SK-N-SH treated with all-trans-retinoic acid at 6 μM for 48 hours (cell line): ENCODE data around the gene CNTNAP2.

Experiments used
- ATAC-seq: fragments of 200-7000 bp; cut with Tn5 transposase; 3 replicates; pipeline ENCODE4 v1.9.1; 2020; ENCODE audit warnings: mild to moderate bottlenecking, moderate library complexity
- BACH2 ChIP-seq: fragments of 250-450 bp; sonication (Bioruptor Pico); IDR thresholded peaks from 2 replicates; pipeline ENCODE4 v1.9.0; 2021; ENCODE audit warnings: mild to moderate bottlenecking, borderline replicate concordance
- CSDC2 ChIP-seq: fragments of 250-450 bp; sonication (Bioruptor Pico); IDR thresholded peaks from 2 replicates; pipeline ENCODE4 v1.5.0; 2020; ENCODE audit warnings: mild to moderate bottlenecking, moderate library complexity
- GLIS3 ChIP-seq: fragments of 250-450 bp; sonication (Bioruptor Pico); IDR thresholded peaks from 2 replicates; pipeline ENCODE4 v1.5.0; 2020; ENCODE audit warnings: mild to moderate bottlenecking, moderate library complexity
- ISL1 ChIP-seq: fragments of 250-450 bp; sonication (Bioruptor Pico); IDR thresholded peaks from 2 replicates; pipeline ENCODE4 v2.1.2; 2022; ENCODE audit warnings: mild to moderate bottlenecking, moderate library complexity
- OSR1 ChIP-seq: fragments of 250-450 bp; sonication (Bioruptor Pico); IDR thresholded peaks from 2 replicates; pipeline ENCODE4 v1.8.0; 2022; ENCODE audit warnings: moderate library complexity, mild to moderate bottlenecking, inconsistent platforms
- PPARA ChIP-seq: fragments of 250-450 bp; sonication (Bioruptor Pico); IDR thresholded peaks from 2 replicates; pipeline ENCODE4 v1.5.0; 2020; ENCODE audit warnings: mild to moderate bottlenecking, borderline replicate concordance
- RARB ChIP-seq: fragments of 250-450 bp; sonication (Bioruptor Pico); IDR thresholded peaks from 2 replicates; pipeline ENCODE4 v1.8.0; 2021; ENCODE audit warnings: mild to moderate bottlenecking, moderate library complexity
- SNAI2 ChIP-seq: fragments of 250-450 bp; sonication (Bioruptor Pico); IDR thresholded peaks from 2 replicates; pipeline ENCODE4 v1.5.0; 2020; ENCODE audit warnings: mild to moderate bottlenecking, moderate library complexity
- TCF4 ChIP-seq: fragments of 250-450 bp; sonication (Bioruptor Pico); IDR thresholded peaks from 2 replicates; pipeline ENCODE4 v1.8.0; 2021; ENCODE audit warnings: mild to moderate bottlenecking, moderate library complexity, borderline replicate concordance
- TOX ChIP-seq: fragments of 250-450 bp; sonication (Bioruptor Pico); IDR thresholded peaks from 2 replicates; pipeline ENCODE4 v1.8.0; 2021; ENCODE audit warnings: mild to moderate bottlenecking, moderate library complexity, borderline replicate concordance
- ZC3H10 ChIP-seq: fragments of 250-450 bp; sonication (Bioruptor Pico); IDR thresholded peaks from 2 replicates; pipeline ENCODE4 v1.5.1; 2021; ENCODE audit warnings: mild to moderate bottlenecking, moderate library complexity
- ZFP3 ChIP-seq: fragments of 250-450 bp; sonication (Bioruptor Pico); IDR thresholded peaks from 2 replicates; pipeline ENCODE4 v1.5.0; 2020; ENCODE audit warnings: mild to moderate bottlenecking, moderate library complexity
- ZFP30 ChIP-seq: fragments of 450-650 bp; formaldehyde crosslinking; IDR thresholded peaks from 2 replicates; pipeline ENCODE4 v1.5.0; 2022; ENCODE audit warnings: mild to moderate bottlenecking, moderate library complexity
- ZNF565 ChIP-seq: fragments of 450-650 bp; formaldehyde crosslinking; conservative IDR thresholded peaks from 2 replicates; pipeline ENCODE4 v1.5.0; 2020; ENCODE audit warnings: low read depth, mild to moderate bottlenecking, moderate library complexity
- ZNF70 ChIP-seq: fragments of 450-650 bp; formaldehyde crosslinking; IDR thresholded peaks from 2 replicates; pipeline ENCODE4 v1.5.0; 2020; ENCODE audit warnings: mild to moderate bottlenecking, moderate library complexity
- TF ChIP-seq, protein P1 (sequence below): fragments of 250-450 bp; sonication (Bioruptor Pico); IDR thresholded peaks from 2 replicates; pipeline ENCODE4 v1.5.0; 2020; ENCODE audit warnings: mild to moderate bottlenecking, moderate library complexity
- TF ChIP-seq, protein P2 (sequence below): fragments of 250-450 bp; sonication (Bioruptor Pico); IDR thresholded peaks from 2 replicates; pipeline ENCODE4 v1.5.1; 2021; ENCODE audit warnings: mild to moderate bottlenecking, moderate library complexity
- TF ChIP-seq, protein P3 (sequence below): fragments of 250-450 bp; sonication (Bioruptor Pico); IDR thresholded peaks from 2 replicates; pipeline ENCODE4 v1.8.0; 2021; ENCODE audit warnings: low read depth, mild to moderate bottlenecking, moderate library complexity, borderline replicate concordance
- TF ChIP-seq, protein P4 (sequence below): fragments of 250-450 bp; sonication (Bioruptor Pico); IDR thresholded peaks from 2 replicates; pipeline ENCODE4 v1.5.1; 2020; ENCODE audit warnings: low read depth, mild to moderate bottlenecking, moderate library complexity
- TF ChIP-seq, protein P5 (sequence below): fragments of 250-450 bp; sonication (Bioruptor Pico); IDR thresholded peaks from 2 replicates; pipeline ENCODE4 v1.8.0; 2020; ENCODE audit warnings: mild to moderate bottlenecking, moderate library complexity, borderline replicate concordance

Gene CNTNAP2

DNA sequence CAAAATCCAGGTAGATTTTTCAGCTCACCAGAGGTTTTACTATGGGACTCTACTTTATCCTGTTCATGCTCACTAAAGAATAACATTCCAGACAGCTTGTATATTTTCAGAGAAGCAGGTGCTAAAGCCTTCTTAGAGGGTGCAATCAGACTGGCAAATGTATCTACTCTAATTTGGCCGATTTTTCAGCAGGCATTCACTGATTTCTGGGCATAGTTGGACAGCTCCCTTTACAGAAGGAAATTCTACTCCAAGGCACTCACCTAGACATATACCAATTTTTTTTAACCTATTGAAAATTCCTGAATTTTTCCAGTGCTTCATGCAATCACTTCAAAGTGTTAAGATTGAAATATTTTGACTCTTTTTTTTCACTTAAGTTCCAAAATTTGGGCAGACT, 3.8 kb upstream of the CNTNAP2 start (continued):
- TF ChIP-seq, protein P1, sequence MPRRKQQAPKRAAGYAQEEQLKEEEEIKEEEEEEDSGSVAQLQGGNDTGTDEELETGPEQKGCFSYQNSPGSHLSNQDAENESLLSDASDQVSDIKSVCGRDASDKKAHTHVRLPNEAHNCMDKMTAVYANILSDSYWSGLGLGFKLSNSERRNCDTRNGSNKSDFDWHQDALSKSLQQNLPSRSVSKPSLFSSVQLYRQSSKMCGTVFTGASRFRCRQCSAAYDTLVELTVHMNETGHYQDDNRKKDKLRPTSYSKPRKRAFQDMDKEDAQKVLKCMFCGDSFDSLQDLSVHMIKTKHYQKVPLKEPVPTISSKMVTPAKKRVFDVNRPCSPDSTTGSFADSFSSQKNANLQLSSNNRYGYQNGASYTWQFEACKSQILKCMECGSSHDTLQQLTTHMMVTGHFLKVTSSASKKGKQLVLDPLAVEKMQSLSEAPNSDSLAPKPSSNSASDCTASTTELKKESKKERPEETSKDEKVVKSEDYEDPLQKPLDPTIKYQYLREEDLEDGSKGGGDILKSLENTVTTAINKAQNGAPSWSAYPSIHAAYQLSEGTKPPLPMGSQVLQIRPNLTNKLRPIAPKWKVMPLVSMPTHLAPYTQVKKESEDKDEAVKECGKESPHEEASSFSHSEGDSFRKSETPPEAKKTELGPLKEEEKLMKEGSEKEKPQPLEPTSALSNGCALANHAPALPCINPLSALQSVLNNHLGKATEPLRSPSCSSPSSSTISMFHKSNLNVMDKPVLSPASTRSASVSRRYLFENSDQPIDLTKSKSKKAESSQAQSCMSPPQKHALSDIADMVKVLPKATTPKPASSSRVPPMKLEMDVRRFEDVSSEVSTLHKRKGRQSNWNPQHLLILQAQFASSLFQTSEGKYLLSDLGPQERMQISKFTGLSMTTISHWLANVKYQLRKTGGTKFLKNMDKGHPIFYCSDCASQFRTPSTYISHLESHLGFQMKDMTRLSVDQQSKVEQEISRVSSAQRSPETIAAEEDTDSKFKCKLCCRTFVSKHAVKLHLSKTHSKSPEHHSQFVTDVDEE (CRISPR knock-in tag): no peak
- TF ChIP-seq, all 23 proteins: peak for 0

DNA sequence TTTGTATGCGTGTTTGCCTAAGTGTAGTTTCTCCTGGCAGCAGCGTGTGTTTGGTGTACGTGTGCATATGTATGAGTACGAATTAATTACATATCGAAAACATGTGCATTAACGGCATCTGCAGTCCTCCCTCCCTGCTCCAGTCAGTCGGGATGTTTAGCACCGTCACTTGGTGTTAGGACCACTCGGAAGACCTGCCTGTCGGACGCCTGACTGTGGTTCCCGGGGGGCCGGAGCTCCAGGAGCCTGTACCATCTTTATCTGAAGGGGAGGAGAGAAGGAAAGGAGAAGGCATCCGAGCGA, 1.1 kb upstream of the CNTNAP2 start:
- peak; percentile 49; the same call in 2 of the 3 replicates for ATAC-seq
- TF ChIP-seq TCF4 (CRISPR knock-in tag): no peak
- TF ChIP-seq, protein P1 (CRISPR knock-in tag): no peak
- TF ChIP-seq RARB (CRISPR knock-in tag): no peak
- no peak for TF ChIP-seq GLIS3 (CRISPR knock-in tag)
- TF ChIP-seq, protein P2, sequence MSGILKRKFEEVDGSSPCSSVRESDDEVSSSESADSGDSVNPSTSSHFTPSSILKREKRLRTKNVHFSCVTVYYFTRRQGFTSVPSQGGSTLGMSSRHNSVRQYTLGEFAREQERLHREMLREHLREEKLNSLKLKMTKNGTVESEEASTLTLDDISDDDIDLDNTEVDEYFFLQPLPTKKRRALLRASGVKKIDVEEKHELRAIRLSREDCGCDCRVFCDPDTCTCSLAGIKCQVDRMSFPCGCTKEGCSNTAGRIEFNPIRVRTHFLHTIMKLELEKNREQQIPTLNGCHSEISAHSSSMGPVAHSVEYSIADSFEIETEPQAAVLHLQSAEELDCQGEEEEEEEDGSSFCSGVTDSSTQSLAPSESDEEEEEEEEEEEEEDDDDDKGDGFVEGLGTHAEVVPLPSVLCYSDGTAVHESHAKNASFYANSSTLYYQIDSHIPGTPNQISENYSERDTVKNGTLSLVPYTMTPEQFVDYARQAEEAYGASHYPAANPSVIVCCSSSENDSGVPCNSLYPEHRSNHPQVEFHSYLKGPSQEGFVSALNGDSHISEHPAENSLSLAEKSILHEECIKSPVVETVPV (CRISPR knock-in tag): no peak
- TF ChIP-seq, protein P3, sequence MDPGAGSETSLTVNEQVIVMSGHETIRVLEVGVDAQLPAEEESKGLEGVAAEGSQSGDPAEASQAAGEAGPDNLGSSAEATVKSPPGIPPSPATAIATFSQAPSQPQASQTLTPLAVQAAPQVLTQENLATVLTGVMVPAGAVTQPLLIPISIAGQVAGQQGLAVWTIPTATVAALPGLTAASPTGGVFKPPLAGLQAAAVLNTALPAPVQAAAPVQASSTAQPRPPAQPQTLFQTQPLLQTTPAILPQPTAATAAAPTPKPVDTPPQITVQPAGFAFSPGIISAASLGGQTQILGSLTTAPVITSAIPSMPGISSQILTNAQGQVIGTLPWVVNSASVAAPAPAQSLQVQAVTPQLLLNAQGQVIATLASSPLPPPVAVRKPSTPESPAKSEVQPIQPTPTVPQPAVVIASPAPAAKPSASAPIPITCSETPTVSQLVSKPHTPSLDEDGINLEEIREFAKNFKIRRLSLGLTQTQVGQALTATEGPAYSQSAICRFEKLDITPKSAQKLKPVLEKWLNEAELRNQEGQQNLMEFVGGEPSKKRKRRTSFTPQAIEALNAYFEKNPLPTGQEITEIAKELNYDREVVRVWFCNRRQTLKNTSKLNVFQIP: no peak
- no peak for TF ChIP-seq PPARA (CRISPR knock-in tag)
- no peak for TF ChIP-seq OSR1
- TF ChIP-seq SNAI2 (CRISPR knock-in tag): no peak
- no peak for TF ChIP-seq ZFP30
- TF ChIP-seq TOX (CRISPR knock-in tag): no peak

DNA sequence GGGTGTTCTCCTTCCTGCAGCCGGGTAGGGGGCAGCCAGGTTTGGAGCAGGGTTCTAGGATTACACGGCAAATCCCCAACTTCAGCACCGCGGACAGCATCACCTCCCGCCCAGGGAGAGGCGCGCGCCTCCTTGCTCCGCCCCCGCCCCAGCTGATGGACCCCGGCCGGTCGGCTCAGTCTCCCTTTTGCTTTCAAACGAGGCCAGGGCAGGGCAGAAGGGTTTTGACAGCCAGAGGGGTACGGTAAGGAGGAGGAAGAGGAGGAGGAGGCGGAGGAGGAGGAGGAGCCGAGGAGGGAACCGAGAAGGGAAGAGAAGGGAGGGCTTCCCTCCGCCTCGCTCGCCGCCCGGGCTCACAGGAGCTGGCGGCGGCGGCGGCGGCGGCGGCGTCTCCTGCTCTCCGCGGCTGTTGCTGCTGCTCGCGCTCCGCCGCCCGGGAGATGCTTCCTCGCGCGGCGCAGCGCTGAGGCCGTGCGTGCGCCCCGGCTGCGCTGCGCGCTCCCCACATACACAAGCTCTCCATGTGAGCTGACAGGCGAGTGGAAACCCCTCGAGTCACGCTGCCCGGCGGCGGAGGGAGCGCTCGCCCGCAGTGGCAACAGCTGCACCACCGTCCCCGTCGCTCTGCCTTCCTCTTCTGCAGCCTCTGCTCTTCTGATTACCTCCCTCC, 615 bp upstream of the CNTNAP2 start:
- peak; percentile 85 for TF ChIP-seq CSDC2
- TF ChIP-seq ISL1 (CRISPR knock-in tag): 0 out of 2 replicates have a peak, but pooled peaks have one; percentile 25
- TF ChIP-seq, protein P1 (CRISPR knock-in tag): peak; percentile 70; the same call in 1 of the 2 replicates
- 0 out of 2 replicates have a peak, but pooled peaks have one; percentile 58 for TF ChIP-seq ZNF565 (CRISPR knock-in tag)
- TF ChIP-seq ZNF70: no peak
- no peak for TF ChIP-seq RARB (CRISPR knock-in tag)
- TF ChIP-seq ZC3H10 (CRISPR knock-in tag): no peak
- TF ChIP-seq TCF4 (CRISPR knock-in tag): no peak
- peak; percentile 75; the same call in 1 of the 2 replicates for TF ChIP-seq ZFP3 (CRISPR knock-in tag)
- TF ChIP-seq, protein P4, sequence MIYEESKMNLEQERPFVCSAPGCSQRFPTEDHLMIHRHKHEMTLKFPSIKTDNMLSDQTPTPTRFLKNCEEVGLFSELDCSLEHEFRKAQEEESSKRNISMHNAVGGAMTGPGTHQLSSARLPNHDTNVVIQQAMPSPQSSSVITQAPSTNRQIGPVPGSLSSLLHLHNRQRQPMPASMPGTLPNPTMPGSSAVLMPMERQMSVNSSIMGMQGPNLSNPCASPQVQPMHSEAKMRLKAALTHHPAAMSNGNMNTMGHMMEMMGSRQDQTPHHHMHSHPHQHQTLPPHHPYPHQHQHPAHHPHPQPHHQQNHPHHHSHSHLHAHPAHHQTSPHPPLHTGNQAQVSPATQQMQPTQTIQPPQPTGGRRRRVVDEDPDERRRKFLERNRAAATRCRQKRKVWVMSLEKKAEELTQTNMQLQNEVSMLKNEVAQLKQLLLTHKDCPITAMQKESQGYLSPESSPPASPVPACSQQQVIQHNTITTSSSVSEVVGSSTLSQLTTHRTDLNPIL (CRISPR knock-in tag): no peak
- TF ChIP-seq SNAI2 (CRISPR knock-in tag): peak; percentile 77; the same call in 1 of the 2 replicates
- TF ChIP-seq BACH2 (CRISPR knock-in tag): no peak
- peak; percentile 61; the same call in 1 of the 2 replicates for TF ChIP-seq GLIS3 (CRISPR knock-in tag)
- TF ChIP-seq, protein P5, sequence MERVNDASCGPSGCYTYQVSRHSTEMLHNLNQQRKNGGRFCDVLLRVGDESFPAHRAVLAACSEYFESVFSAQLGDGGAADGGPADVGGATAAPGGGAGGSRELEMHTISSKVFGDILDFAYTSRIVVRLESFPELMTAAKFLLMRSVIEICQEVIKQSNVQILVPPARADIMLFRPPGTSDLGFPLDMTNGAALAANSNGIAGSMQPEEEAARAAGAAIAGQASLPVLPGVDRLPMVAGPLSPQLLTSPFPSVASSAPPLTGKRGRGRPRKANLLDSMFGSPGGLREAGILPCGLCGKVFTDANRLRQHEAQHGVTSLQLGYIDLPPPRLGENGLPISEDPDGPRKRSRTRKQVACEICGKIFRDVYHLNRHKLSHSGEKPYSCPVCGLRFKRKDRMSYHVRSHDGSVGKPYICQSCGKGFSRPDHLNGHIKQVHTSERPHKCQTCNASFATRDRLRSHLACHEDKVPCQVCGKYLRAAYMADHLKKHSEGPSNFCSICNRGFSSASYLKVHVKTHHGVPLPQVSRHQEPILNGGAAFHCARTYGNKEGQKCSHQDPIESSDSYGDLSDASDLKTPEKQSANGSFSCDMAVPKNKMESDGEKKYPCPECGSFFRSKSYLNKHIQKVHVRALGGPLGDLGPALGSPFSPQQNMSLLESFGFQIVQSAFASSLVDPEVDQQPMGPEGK (CRISPR knock-in tag): peak; percentile 69; the same call in 1 of the 2 replicates
- TF ChIP-seq, all 23 proteins: peak for 8
- ATAC-seq: peak; percentile 89
